OCI-LY7 (cell line): ENCODE results near the gene IGDCC3. TPM values are rescaled to one million over a fixed set of nuclear protein-coding genes. Genes with fewer than 3 reads are reported as not detected.

Experiments
- BruUV-seq: library from RNA; stranded (reverse); fragments of 400-500 nt; replicated peaks from 2 replicates; lab custom pipeline; 2021; lab: Mats Ljungman, UMichigan
- CTCF ChIA-PET: fragments of 300-600 bp; sonication (Branson Sonifier 250); formaldehyde crosslinking; loops from one replicate; lab custom pipeline; 2022; ENCODE audit warnings: antibody characterized with exemption; ENCODE audit not compliant: unreplicated experiment; lab: Charles Lee
- POLR2A ChIA-PET: fragments of 300-600 bp; sonication (Branson Sonifier 250); formaldehyde crosslinking; loops from one replicate; lab custom pipeline; 2022; ENCODE audit warnings: antibody characterized with exemption; lab: Charles Lee
- DNase-seq: peaks from one replicate; pipeline ENCODE4 v3.0.0-alpha.2; 2015; ENCODE audit warnings: low spot score
- H2AFZ ChIP-seq: fragments of 200-600 bp; sonication (generic), shearing (Covaris generic); 2 replicates; pipeline ENCODE4 v1.6.1; 2014; ENCODE audit warnings: mild to moderate bottlenecking, antibody characterized with exemption, low read length, moderate library complexity
- H3K27ac ChIP-seq: fragments of 200-600 bp; sonication (generic); 2 replicates; pipeline ENCODE4 v1.5.1; 2014; ENCODE audit warnings: mixed run types, low read depth, mild to moderate bottlenecking, moderate library complexity, low read length, inconsistent platforms; ENCODE audit not compliant: poor library complexity, severe bottlenecking
- H3K36me3 ChIP-seq: fragments of 200-600 bp; sonication (generic); 2 replicates; pipeline ENCODE4 v1.6.1; 2014; ENCODE audit warnings: mild to moderate bottlenecking, antibody characterized with exemption, low read length, moderate library complexity, mixed read lengths; ENCODE audit not compliant: insufficient read depth
- H3K4me1 ChIP-seq: fragments of 200-600 bp; sonication (generic); 2 replicates; pipeline ENCODE4 v1.5.1; 2014; ENCODE audit warnings: mild to moderate bottlenecking, low read length; ENCODE audit not compliant: insufficient read depth, poor library complexity, severe bottlenecking
- H3K4me2 ChIP-seq: fragments of 200-600 bp; sonication (generic); 2 replicates; pipeline ENCODE4 v1.6.1; 2014; ENCODE audit warnings: mild to moderate bottlenecking, low read length
- H3K4me3 ChIP-seq: fragments of 200-600 bp; sonication (generic); 2 replicates; pipeline ENCODE4 v1.5.1; 2014; ENCODE audit warnings: mild to moderate bottlenecking, low read depth, low read length; ENCODE audit not compliant: poor library complexity, severe bottlenecking
- H3K79me2 ChIP-seq: fragments of 200-600 bp; sonication (generic); 2 replicates; pipeline ENCODE4 v1.6.1; 2016; ENCODE audit warnings: low read depth, mild to moderate bottlenecking, low read length, moderate library complexity, mixed read lengths; ENCODE audit not compliant: insufficient read depth
- H3K9me2 ChIP-seq: fragments of 200-600 bp; sonication (generic); 2 replicates; pipeline ENCODE4 v1.6.1; 2016; ENCODE audit warnings: mild to moderate bottlenecking, low read length, mixed read lengths; ENCODE audit not compliant: insufficient read depth
- H3K9me3 ChIP-seq: fragments of 200-600 bp; sonication (generic); 2 replicates; pipeline ENCODE4 v1.6.1; 2014; ENCODE audit warnings: mild to moderate bottlenecking, mixed run types, low read length, mixed read lengths
- H4K20me1 ChIP-seq: fragments of 200-600 bp; sonication (generic); 2 replicates; pipeline ENCODE4 v1.6.1; 2014; ENCODE audit warnings: mild to moderate bottlenecking, antibody characterized with exemption, low read length, moderate library complexity, mixed read lengths; ENCODE audit not compliant: insufficient read depth
- CTCF ChIP-seq: fragments of 200-600 bp; sonication (generic); conservative IDR thresholded peaks from 2 replicates; pipeline ENCODE4 v1.5.1; 2014; ENCODE audit warnings: mild to moderate bottlenecking, antibody characterized with exemption, low read length, moderate library complexity, mixed read lengths
- EZH2phosphoT487 ChIP-seq: fragments of 200-600 bp; sonication (generic); IDR thresholded peaks from 2 replicates; pipeline ENCODE4 v1.6.1; 2018; ENCODE audit warnings: low read depth, borderline replicate concordance, mild to moderate bottlenecking, mixed run types, antibody characterized with exemption, low read length, moderate library complexity, mixed read lengths
- intact Hi-C: fragments of 100-400 bp; cut with micrococcal nuclease; formaldehyde crosslinking; loops from one replicate; pipeline ENCODE4 v1.10.0; 2022; ENCODE audit not compliant: unreplicated experiment
- total RNA-seq, 2 experiments: library from RNA; depleted of rRNA in 1 of 2; stranded (reverse); fragments of >200 nt in 1 of 2; shearing (Covaris generic) in 1 of 2; gene quantifications; 2 replicates each; pipeline ENCODE4 v1.2.3, GENCODE V29; 2014 to 2022

Gene IGDCC3
- total RNA-seq, 2 experiments from 2014 or later: not detected

- no peak for DNase-seq
- POLR2A ChIA-PET: no interaction called here
- TF ChIP-seq EZH2phosphoT487 (no peak), CTCF (no peak)
- Histone ChIP-seq H3K4me2 (no peak overlapping the region), H3K79me2 (no peaks in the 10 kb centered on the region), H3K36me3 (no peaks in the 10 kb centered on the region), H3K9me2 (no peaks in the 10 kb centered on the region), H2AFZ (no peak overlapping the region), H3K4me1 (no peaks in the 10 kb centered on the region), H4K20me1 (no peaks in the 10 kb centered on the region), H3K9me3 (no peaks in the 10 kb centered on the region), H3K27ac (no peak overlapping the region), H3K4me3 (no peak overlapping the region)
- intact Hi-C loops: no loop called here
- CTCF ChIA-PET: no interaction called here
- BruUV-seq: no TSS peak
Observed at GRCh38 chr15:65328506-65329287, 49.1 kb downstream of the IGDCC3 start.

GRCh38 chr15:65327651-65328393, 50.0 kb downstream of the IGDCC3 start:
- POLR2A ChIA-PET: interaction anchor here (0.7 kb wide), 1 partner anchor 158 kb away, joined by 3 read pairs; no protein-coding TSS in a partner anchor
- peak; percentile 20 for DNase-seq
- no TSS peak for BruUV-seq

More at GRCh38 chr15:65327651-65328393, 50.0 kb downstream of the IGDCC3 start:
- Histone ChIP-seq H3K4me1 (no peaks in the 10 kb centered on the region), H2AFZ (no peak overlapping the region), H3K4me2 (no peak overlapping the region), H3K4me3 (no peak overlapping the region), H3K9me3 (no peaks in the 10 kb centered on the region), H3K79me2 (no peaks in the 10 kb centered on the region), H3K27ac (no peak overlapping the region), H3K9me2 (no peaks in the 10 kb centered on the region), H3K36me3 (no peaks in the 10 kb centered on the region), H4K20me1 (no peaks in the 10 kb centered on the region)
- TF ChIP-seq CTCF (no peak), EZH2phosphoT487 (no peak)
- intact Hi-C loops: no loop called here
- CTCF ChIA-PET: no interaction called here
